ENCODE data around the gene RSPH4A. TPM values are rescaled to one million over a fixed set of nuclear protein-coding genes. Genes with fewer than 3 reads are reported as not detected.
A peak's percentile ranks its signal among the peaks of the same experiment; 100 is the strongest.
"Not testable (repeated sequence)": the region's sequence is repeated elsewhere in the genome, so short reads cannot be mapped to it uniquely, and the experiment has no call there.

The RSPH4A gene
- total RNA-seq, 1 donor from 2014 or later: 4.4 TPM

DNA sequence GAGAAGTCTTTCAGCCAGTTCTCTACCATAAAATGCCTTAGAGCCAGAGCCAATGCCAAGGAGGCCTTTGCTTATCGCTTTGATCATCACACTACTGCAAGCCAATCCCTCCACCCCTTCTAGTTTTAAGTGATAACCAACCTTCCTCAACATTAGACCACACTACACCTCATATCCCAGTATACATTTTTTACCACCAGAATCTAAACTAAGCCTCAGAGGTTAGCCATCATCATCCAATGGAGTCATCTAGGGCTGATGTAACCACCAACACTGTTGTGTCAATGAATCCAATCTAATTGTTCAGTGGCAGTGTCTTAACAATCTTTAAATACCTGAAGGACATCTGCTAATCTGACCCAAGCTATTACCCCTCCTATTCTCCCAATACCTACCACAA, 45.9 kb downstream of the RSPH4A start:
- Mint-ChIP-seq H3K27me3 (no peaks in the 10 kb centered on the region), H3K9me3 (no peaks in the 10 kb centered on the region), H3K4me1 (ENCODE audit: unreplicated experiment) (peaks cover 12% of the 10 kb centered on the region), H3K27ac (no peak overlapping the region), H3K36me3 (peaks cover 12% of the 10 kb centered on the region), H3K4me3 (no peak overlapping the region)
- DNase-seq (ENCODE audit: extremely low spot score, unreplicated experiment): no peak
- TF ChIP-seq, protein P1, sequence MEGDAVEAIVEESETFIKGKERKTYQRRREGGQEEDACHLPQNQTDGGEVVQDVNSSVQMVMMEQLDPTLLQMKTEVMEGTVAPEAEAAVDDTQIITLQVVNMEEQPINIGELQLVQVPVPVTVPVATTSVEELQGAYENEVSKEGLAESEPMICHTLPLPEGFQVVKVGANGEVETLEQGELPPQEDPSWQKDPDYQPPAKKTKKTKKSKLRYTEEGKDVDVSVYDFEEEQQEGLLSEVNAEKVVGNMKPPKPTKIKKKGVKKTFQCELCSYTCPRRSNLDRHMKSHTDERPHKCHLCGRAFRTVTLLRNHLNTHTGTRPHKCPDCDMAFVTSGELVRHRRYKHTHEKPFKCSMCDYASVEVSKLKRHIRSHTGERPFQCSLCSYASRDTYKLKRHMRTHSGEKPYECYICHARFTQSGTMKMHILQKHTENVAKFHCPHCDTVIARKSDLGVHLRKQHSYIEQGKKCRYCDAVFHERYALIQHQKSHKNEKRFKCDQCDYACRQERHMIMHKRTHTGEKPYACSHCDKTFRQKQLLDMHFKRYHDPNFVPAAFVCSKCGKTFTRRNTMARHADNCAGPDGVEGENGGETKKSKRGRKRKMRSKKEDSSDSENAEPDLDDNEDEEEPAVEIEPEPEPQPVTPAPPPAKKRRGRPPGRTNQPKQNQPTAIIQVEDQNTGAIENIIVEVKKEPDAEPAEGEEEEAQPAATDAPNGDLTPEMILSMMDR (conservative IDR thresholded peaks at IDR 0.05): no peak

DNA sequence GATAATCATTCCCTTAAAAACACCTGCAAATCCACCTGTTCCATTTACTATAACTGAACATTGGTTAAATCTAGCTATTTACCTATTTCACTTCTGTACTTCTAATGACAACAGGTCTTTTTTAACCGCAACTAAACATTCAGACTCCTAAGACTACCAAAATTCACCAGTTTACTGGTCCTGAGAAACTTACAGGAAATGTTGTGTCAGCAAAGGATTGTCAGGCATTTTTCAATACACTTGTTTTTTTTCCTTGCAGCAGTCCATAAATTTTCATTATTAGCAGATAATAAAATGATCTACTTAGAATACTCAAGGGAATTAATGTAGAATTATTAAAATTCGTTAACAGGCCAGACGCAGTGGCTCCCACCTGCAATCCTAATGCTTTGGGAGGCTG, 47.0 kb downstream of the RSPH4A start:
- Mint-ChIP-seq H3K4me3 (no peak overlapping the region), H3K27ac (no peak overlapping the region), H3K27me3 (no peaks in the 10 kb centered on the region), H3K4me1 (ENCODE audit: unreplicated experiment) (peaks cover 12% of the 10 kb centered on the region), H3K9me3 (no peaks in the 10 kb centered on the region), H3K36me3 (peaks cover 9% of the 10 kb centered on the region)
- TF ChIP-seq, protein P1 (conservative IDR thresholded peaks at IDR 0.05): no peak
- no peak for DNase-seq (ENCODE audit: extremely low spot score, unreplicated experiment)

DNA sequence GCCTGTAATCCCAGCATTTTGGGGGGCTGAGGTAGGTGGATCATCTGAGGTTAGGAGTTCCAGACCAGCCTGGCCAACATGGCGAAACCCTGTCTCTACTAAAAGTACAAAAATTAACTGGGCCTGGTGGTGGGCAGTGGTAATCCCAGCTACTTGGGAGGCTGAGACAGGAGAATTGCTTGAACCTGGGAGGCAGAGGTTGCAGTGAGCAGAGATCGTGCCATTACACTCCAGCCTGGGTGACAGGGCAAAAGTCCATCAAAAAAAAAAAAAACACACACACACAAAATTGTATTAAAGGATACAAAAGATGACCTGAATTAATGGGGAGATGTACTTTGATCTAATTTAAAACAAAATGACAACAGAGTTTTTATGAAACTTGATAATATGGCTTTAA, 47.9 kb downstream of the RSPH4A start:
- peak overlapping the region; percentile 26 for H3K4me3 Mint-ChIP-seq
- H3K27ac Mint-ChIP-seq; DNase-seq (ENCODE audit: extremely low spot score, unreplicated experiment); H3K9me3 Mint-ChIP-seq; H3K36me3 Mint-ChIP-seq; H3K27me3 Mint-ChIP-seq: not testable (repeated sequence)
- H3K4me1 Mint-ChIP-seq (ENCODE audit: unreplicated experiment): peaks cover 12% of the 10 kb centered on the region

DNA sequence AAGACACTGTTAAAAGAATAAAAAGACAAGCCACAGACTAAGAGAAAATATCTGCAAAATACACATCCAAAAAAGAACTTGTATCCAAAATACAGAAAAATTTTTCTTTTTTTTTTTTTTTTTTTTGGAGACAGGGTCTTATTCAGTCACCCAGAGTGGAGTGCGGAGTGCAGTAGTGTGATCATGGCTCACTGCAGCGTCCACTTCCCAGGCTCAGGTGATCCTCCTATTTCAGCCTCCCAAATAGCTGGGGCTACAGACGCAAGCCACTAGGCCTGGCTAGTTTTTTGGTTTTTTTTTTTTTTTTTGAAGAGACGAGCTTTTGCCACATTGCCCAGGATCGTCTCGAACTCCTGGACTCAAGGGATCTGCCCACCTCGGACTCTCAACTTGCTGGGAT, 49.2 kb downstream of the RSPH4A start:
- peaks cover 12% of the 10 kb centered on the region for H3K4me1 Mint-ChIP-seq (ENCODE audit: unreplicated experiment)
- H3K36me3 Mint-ChIP-seq: peaks cover 5% of the 10 kb centered on the region
- peak overlapping the region; percentile 68 for H3K4me3 Mint-ChIP-seq
- H3K27ac Mint-ChIP-seq: no peak overlapping the region
- H3K9me3 Mint-ChIP-seq: no peaks in the 10 kb centered on the region
- no peak for DNase-seq (ENCODE audit: extremely low spot score, unreplicated experiment)
- TF ChIP-seq, protein P1 (conservative IDR thresholded peaks at IDR 0.05): no peak
- H3K27me3 Mint-ChIP-seq: no peaks in the 10 kb centered on the region

DNA sequence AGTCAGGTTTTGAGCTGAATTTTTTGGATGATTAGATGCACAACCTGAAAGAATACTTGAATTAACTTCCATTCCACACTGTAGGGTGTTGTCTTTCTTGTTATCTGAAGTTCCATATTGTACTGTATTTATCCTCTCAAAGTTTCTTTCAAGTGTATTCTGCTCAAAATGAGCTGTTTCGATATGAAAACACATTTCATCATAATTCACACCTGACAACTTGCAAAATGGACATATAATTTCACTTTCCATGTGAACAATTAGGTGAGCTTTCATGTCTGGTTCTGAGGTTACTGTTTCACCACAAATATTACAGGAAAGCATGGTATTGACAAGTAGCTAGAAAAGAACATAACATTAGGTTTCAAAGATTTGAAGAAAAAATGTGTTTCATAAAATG, 50.6 kb downstream of the RSPH4A start:
- peaks cover under 1% of the 10 kb centered on the region for H3K27me3 Mint-ChIP-seq
- H3K36me3 Mint-ChIP-seq: peaks cover 5% of the 10 kb centered on the region
- TF ChIP-seq, protein P1 (conservative IDR thresholded peaks at IDR 0.05): no peak
- H3K4me1 Mint-ChIP-seq (ENCODE audit: unreplicated experiment): peaks cover 12% of the 10 kb centered on the region
- H3K9me3 Mint-ChIP-seq: no peaks in the 10 kb centered on the region
- H3K4me3 Mint-ChIP-seq: peak overlapping the region; percentile 67
- H3K27ac Mint-ChIP-seq: no peak overlapping the region
- no peak for DNase-seq (ENCODE audit: extremely low spot score, unreplicated experiment)

DNA sequence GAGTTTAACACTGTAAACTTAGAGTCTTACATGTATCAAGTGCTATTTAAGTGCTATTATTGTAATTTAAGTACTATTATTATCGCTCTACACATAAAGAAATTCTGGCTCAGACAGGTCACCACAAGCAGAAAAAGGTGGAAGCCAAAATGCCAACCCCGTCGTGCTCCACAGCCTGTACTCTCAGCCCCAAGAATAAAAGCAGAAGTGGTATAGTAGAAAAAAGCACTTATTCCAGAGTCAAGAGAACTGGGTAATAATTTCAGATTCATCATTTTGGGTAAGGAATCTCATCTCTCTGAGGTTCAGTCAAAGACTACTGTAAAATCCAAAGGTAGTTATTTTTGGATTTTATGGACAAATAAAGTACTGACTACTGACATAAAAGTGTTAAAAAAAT, 51.3 kb downstream of the RSPH4A start:
- Mint-ChIP-seq H3K36me3 (peaks cover 5% of the 10 kb centered on the region), H3K27me3 (peaks cover 8% of the 10 kb centered on the region), H3K27ac (peak overlapping the region; percentile 96), H3K9me3 (no peaks in the 10 kb centered on the region), H3K4me1 (ENCODE audit: unreplicated experiment) (peaks cover 12% of the 10 kb centered on the region), H3K4me3 (peak overlapping the region; percentile 99)
- TF ChIP-seq, protein P1 (conservative IDR thresholded peaks at IDR 0.05): no peak
- DNase-seq (ENCODE audit: extremely low spot score, unreplicated experiment): no peak

All from type B pancreatic cell (in vitro differentiated cells).